Activated CD4-positive, alpha-beta T cell treated with anti-CD3 and anti-CD28 coated beads for 4 hours (primary cell): ENCODE data around the gene USP10.

Experiments used
- DNase-seq, 2 donors: peaks; one replicate each; pipeline ENCODE4 v3.0.0-alpha.2; 2020

USP10 gene

GRCh38 chr16:84810518-84811273 lies 110.9 kb downstream of the USP10 start:
- no peak for DNase-seq

- DNase-seq: no peak
Observed at GRCh38 chr16:84811529-84811928, 111.7 kb downstream of the USP10 start.

- DNase-seq: no peak
Observed at GRCh38 chr16:84813141-84813934, 113.5 kb downstream of the USP10 start.

GRCh38 chr16:84815462-84815861 lies 115.7 kb downstream of the USP10 start:
- DNase-seq: no peak

GRCh38 chr16:84816023-84816422 lies 116.2 kb downstream of the USP10 start:
- no peak for DNase-seq

GRCh38 chr16:84816485-84816884 lies 116.7 kb downstream of the USP10 start:
- DNase-seq: no peak

- no peak for DNase-seq
Observed at GRCh38 chr16:84817206-84817605, 117.4 kb downstream of the USP10 start.

GRCh38 chr16:84817613-84818012 lies 117.8 kb downstream of the USP10 start:
- no peak for DNase-seq

GRCh38 chr16:84818133-84818532 lies 118.3 kb downstream of the USP10 start:
- DNase-seq: no peak

- DNase-seq: no peak
Observed at GRCh38 chr16:84818989-84819643, 119.3 kb downstream of the USP10 start.

- DNase-seq: peak; percentile 84 to 88
Observed at GRCh38 chr16:84819644-84820304, 120.0 kb downstream of the USP10 start, which contains the start of gene CRISPLD2. Gene CRISPLD2, plus strand, starts transcription at chr16:84819985. Its CDS starts 18,511 bp downstream, at chr16:84838496.

GRCh38 chr16:84820305-84820684 lies 120.5 kb downstream of the USP10 start:
- DNase-seq: no peak

- DNase-seq: no peak
Observed at GRCh38 chr16:84820771-84821170, 121.0 kb downstream of the USP10 start.

GRCh38 chr16:84821179-84821578 lies 121.4 kb downstream of the USP10 start:
- no peak for DNase-seq

- DNase-seq: no peak
Observed at GRCh38 chr16:84821728-84822689, 122.2 kb downstream of the USP10 start.

GRCh38 chr16:84822990-84823389 lies 123.2 kb downstream of the USP10 start:
- no peak for DNase-seq

- DNase-seq: no peak
Observed at GRCh38 chr16:84823484-84823883, 123.7 kb downstream of the USP10 start.

GRCh38 chr16:84823926-84824325 lies 124.1 kb downstream of the USP10 start:
- DNase-seq: no peak

GRCh38 chr16:84825896-84826557 lies 126.2 kb downstream of the USP10 start:
- no peak for DNase-seq

GRCh38 chr16:84826558-84826941 lies 126.8 kb downstream of the USP10 start:
- no peak for DNase-seq

GRCh38 chr16:84827131-84827574 lies 127.4 kb downstream of the USP10 start:
- no peak for DNase-seq
